Sciatic nerve (tissue), 2 donors: Measurements from ENCODE around the gene MTMR3. TPM values are rescaled to one million over a fixed set of nuclear protein-coding genes. Genes with fewer than 3 reads are reported as not detected.

Experiments
- ATAC-seq: fragments of 200-7000 bp; cut with Tn5 transposase; one replicate; pipeline ENCODE4 v1.9.1; 2020; ENCODE audit warnings: mild to moderate bottlenecking, moderate library complexity
- DNase-seq: peaks from one replicate; pipeline ENCODE4 v3.0.0-alpha.2; 2020; ENCODE audit warnings: low spot score
- intact Hi-C: fragments of 100-400 bp; cut with DNase I; formaldehyde crosslinking; loops from one replicate; pipeline ENCODE4 v1.14.2; 2022
- total RNA-seq: library from RNA; stranded (reverse); fragmentation: NEBNext Ultra II Directional; extraction: Animal tissue kit (Norgen Biotek cat#: 25700); gene quantifications from one replicate; pipeline ENCODE4 v1.2.1, GENCODE V29; 2021
- donor health status: DM: no; HTN: no; CAD: no.
- donor health status: DM: no; HTN: no; CAD: no.

MTMR3 gene
- total RNA-seq, 1 donor from 2014 or later: 73.2 TPM

- ATAC-seq: no peak
- intact Hi-C loops: no loop called here
Observed at GRCh38 chr22:30031764-30032455, 148.9 kb downstream of the MTMR3 start.

GRCh38 chr22:30033137-30033536, 150.2 kb downstream of the MTMR3 start:
- DNase-seq: no peak
- peak; percentile 26 for ATAC-seq
- intact Hi-C loops: no loop called here

More at GRCh38 chr22:30031764-30032455, 148.9 kb downstream of the MTMR3 start:
- DNase-seq: no peak

GRCh38 chr22:30033901-30034300, 150.9 kb downstream of the MTMR3 start:
- ATAC-seq (no peak), DNase-seq (peak; percentile 44)
- intact Hi-C loops: no loop called here

GRCh38 chr22:30036656-30037055, 153.7 kb downstream of the MTMR3 start:
- intact Hi-C loops: no loop called here
- DNase-seq (no peak), ATAC-seq (no peak)

GRCh38 chr22:30038219-30038618, 155.2 kb downstream of the MTMR3 start:
- DNase-seq (peak; percentile 59), ATAC-seq (peak; percentile 42)
- intact Hi-C loops: no loop called here

GRCh38 chr22:30040499-30041260, 157.7 kb downstream of the MTMR3 start:
- intact Hi-C loops: loop anchor here (5.0 kb wide), 1 partner anchor 1158 kb away; the partner anchor contains the start of gene ZNRF3
- peak; percentile 37 for DNase-seq
- ATAC-seq: no peak

GRCh38 chr22:30041475-30041874, 158.5 kb downstream of the MTMR3 start:
- ATAC-seq: no peak
- DNase-seq: no peak
- intact Hi-C loops: loop anchor here (5.0 kb wide), 1 partner anchor 1159 kb away; the partner anchor contains the start of gene ZNRF3

GRCh38 chr22:30041881-30042280, 158.9 kb downstream of the MTMR3 start:
- intact Hi-C loops: loop anchor here (5.0 kb wide), 1 partner anchor 1160 kb away; the partner anchor contains the start of gene ZNRF3
- ATAC-seq: no peak
- no peak for DNase-seq

- DNase-seq: no peak
- intact Hi-C loops: loop anchor here (5.0 kb wide), 1 partner anchor 1161 kb away; the partner anchor contains the start of gene ZNRF3
- no peak for ATAC-seq
Observed at GRCh38 chr22:30043161-30043560, 160.2 kb downstream of the MTMR3 start.

- intact Hi-C loops: loop anchor here (5.0 kb wide), 1 partner anchor 1162 kb away; the partner anchor contains the start of gene ZNRF3
- DNase-seq (no peak), ATAC-seq (peak; percentile 90)
Observed at GRCh38 chr22:30044369-30044768, 161.4 kb downstream of the MTMR3 start.

GRCh38 chr22:30044881-30045493, 162.0 kb downstream of the MTMR3 start:
- intact Hi-C loops: loop anchor here (5.0 kb wide), 1 partner anchor 1163 kb away; the partner anchor contains the start of gene ZNRF3
- DNase-seq (no peak), ATAC-seq (no peak)

GRCh38 chr22:30045494-30045887, 162.5 kb downstream of the MTMR3 start:
- intact Hi-C loops: no loop called here
- no peak for ATAC-seq
- no peak for DNase-seq

- ATAC-seq (no peak), DNase-seq (no peak)
- intact Hi-C loops: no loop called here
Observed at GRCh38 chr22:30045901-30046715, 163.1 kb downstream of the MTMR3 start.

- intact Hi-C loops: no loop called here
- no peak for ATAC-seq
- DNase-seq: no peak
Observed at GRCh38 chr22:30046716-30047363, 163.9 kb downstream of the MTMR3 start.

- DNase-seq (no peak), ATAC-seq (no peak)
- intact Hi-C loops: no loop called here
Observed at GRCh38 chr22:30047364-30047738, 164.4 kb downstream of the MTMR3 start.

GRCh38 chr22:30048681-30049080, 165.7 kb downstream of the MTMR3 start:
- ATAC-seq (no peak), DNase-seq (no peak)
- intact Hi-C loops: no loop called here

- intact Hi-C loops: no loop called here
- DNase-seq (no peak), ATAC-seq (no peak)
Observed at GRCh38 chr22:30054067-30054763, 171.2 kb downstream of the MTMR3 start.

GRCh38 chr22:30054764-30055069, 171.7 kb downstream of the MTMR3 start:
- no peak for DNase-seq
- intact Hi-C loops: no loop called here
- no peak for ATAC-seq
